A549 (cell line): ENCODE measurements around the gene GALNT14.

Experiments
- CBX2 ChIP-seq: fragments of 200-600 bp; sonication (generic); IDR thresholded peaks from 2 replicates; pipeline ENCODE4 v1.6.1; 2016; ENCODE audit warnings: low read depth, mild to moderate bottlenecking, borderline replicate concordance
- CHD2 ChIP-seq: fragments of 150-350 bp; IDR thresholded peaks from 2 replicates; pipeline ENCODE4 v1.6.1; 2014; ENCODE audit warnings: low read length; ENCODE audit not compliant: partially characterized antibody
- CHD4 ChIP-seq: fragments of 200-600 bp; sonication (generic); IDR thresholded peaks from 2 replicates; pipeline ENCODE4 v1.6.1; 2016; ENCODE audit warnings: antibody characterized with exemption, mild to moderate bottlenecking, borderline replicate concordance
- CTCF ChIP-seq: fragments of >200 bp; sonication (Bioruptor Twin); formaldehyde crosslinking; IDR thresholded peaks from 3 replicates; pipeline ENCODE4 v1.5.1; 2016
- HDAC2 ChIP-seq: fragments of 200-600 bp; sonication (generic); IDR thresholded peaks from 2 replicates; pipeline ENCODE4 v1.6.1; 2016
- KDM1A ChIP-seq: fragments of 200-600 bp; sonication (generic); IDR thresholded peaks from 2 replicates; pipeline ENCODE4 v1.6.1; 2016; ENCODE audit warnings: low read depth, mild to moderate bottlenecking
- MAFK ChIP-seq: fragments of 450-650 bp; IDR thresholded peaks from 2 replicates; pipeline ENCODE4 v1.6.1; 2014; ENCODE audit not compliant: partially characterized antibody
- MYC ChIP-seq: IDR thresholded peaks from 2 replicates; pipeline ENCODE4 v1.6.1; 2012; ENCODE audit warnings: mild to moderate bottlenecking, inconsistent platforms, low read length, improper control_type of control experiment, borderline replicate concordance
- NR3C1 ChIP-seq: fragments of >200 bp; sonication (Bioruptor Twin); formaldehyde crosslinking; IDR thresholded peaks from 3 replicates; pipeline ENCODE4 v1.6.1; 2017
- POLR2A ChIP-seq: IDR thresholded peaks from 2 replicates; pipeline ENCODE4 v1.6.1; 2012; ENCODE audit warnings: mild to moderate bottlenecking, low read length
- REST ChIP-seq: fragments of 200-600 bp; sonication (generic); IDR thresholded peaks from 2 replicates; pipeline ENCODE4 v1.6.1; 2016; ENCODE audit warnings: antibody characterized with exemption, mild to moderate bottlenecking, moderate library complexity
- RFX5 ChIP-seq: fragments of 450-650 bp; IDR thresholded peaks from 2 replicates; pipeline ENCODE4 v1.7.1; 2014; ENCODE audit warnings: antibody characterized with exemption, mild to moderate bottlenecking, moderate library complexity
- USF2 ChIP-seq: fragments of 450-650 bp; IDR thresholded peaks from 2 replicates; pipeline ENCODE4 v1.6.1; 2014; ENCODE audit warnings: antibody characterized with exemption
- TF ChIP-seq, protein P1 (sequence below): IDR thresholded peaks from 2 replicates; pipeline ENCODE4 v1.6.1; 2012

DNA sequence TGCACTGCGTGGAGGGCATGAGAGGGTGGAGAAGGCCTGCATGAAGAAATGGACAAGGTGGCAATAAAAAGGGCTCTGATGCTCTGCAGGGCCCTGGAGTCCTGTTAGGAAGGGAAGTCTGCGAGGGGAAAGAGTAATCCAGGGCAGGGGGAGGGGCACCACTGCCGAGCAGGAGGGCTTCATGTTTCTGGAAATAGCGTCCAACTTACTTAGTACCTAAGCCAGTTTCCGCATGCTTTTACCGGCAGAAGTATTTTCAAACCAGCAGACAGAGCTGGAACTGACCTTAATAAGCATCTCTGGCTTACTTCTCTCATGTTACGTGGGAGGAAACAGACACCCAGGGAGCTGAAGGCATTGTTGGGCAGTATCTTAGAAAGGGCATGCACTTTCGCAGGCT, 156.7 kb downstream of the GALNT14 start:
- no peak for TF ChIP-seq CHD2
- TF ChIP-seq CTCF = no peak
- no peak for TF ChIP-seq NR3C1
- no peak for TF ChIP-seq RFX5
- TF ChIP-seq MAFK = no peak
- TF ChIP-seq HDAC2 = no peak
- TF ChIP-seq, protein P1, sequence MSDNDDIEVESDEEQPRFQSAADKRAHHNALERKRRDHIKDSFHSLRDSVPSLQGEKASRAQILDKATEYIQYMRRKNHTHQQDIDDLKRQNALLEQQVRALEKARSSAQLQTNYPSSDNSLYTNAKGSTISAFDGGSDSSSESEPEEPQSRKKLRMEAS = no peak
- no peak for TF ChIP-seq REST
- no peak for TF ChIP-seq MYC
- TF ChIP-seq CHD4 = no peak
- TF ChIP-seq CBX2 = no peak
- TF ChIP-seq USF2 = no peak
- no peak for TF ChIP-seq KDM1A
- no peak for TF ChIP-seq POLR2A
